K562 (cell line): ENCODE results near the gene POLR3K. TPM values are rescaled to one million over a fixed set of nuclear protein-coding genes. Genes with fewer than 3 reads are reported as not detected.

ENCODE experiments used
- ASH1L ChIP-seq: fragments of 450-650 bp; IDR thresholded peaks from 2 replicates; pipeline ENCODE4 v1.6.1; 2018; ENCODE audit warnings: borderline replicate concordance, mild to moderate bottlenecking, low read depth; ENCODE audit not compliant: partially characterized antibody
- CBFA2T3 ChIP-seq: fragments of 450-650 bp; IDR thresholded peaks from 2 replicates; pipeline ENCODE4 v1.6.1; 2017
- FIP1L1 ChIP-seq: fragments of 200-400 bp; formaldehyde crosslinking; IDR thresholded peaks from 2 replicates; pipeline ENCODE4 v1.6.1; 2018; ENCODE audit warnings: mild to moderate bottlenecking, low read depth, low read length; ENCODE audit not compliant: poor library complexity, severe bottlenecking
- GABPB1 ChIP-seq: sonication (generic); formaldehyde crosslinking; IDR thresholded peaks from 2 replicates; pipeline ENCODE4 v1.8.0; 2022; ENCODE audit warnings: mild to moderate bottlenecking, missing genetic modification reagents
- LCOR ChIP-seq: sonication (generic); formaldehyde crosslinking; IDR thresholded peaks from 2 replicates; pipeline ENCODE4 v1.8.0; 2022; ENCODE audit warnings: mild to moderate bottlenecking, missing genetic modification reagents
- RBBP5 ChIP-seq: fragments of 200-600 bp; sonication (generic); IDR thresholded peaks from 2 replicates; pipeline ENCODE4 v1.6.1; 2012; ENCODE audit warnings: borderline replicate concordance, mild to moderate bottlenecking, low read length, control low read depth, inconsistent platforms; ENCODE audit not compliant: insufficient read depth, poor library complexity, severe bottlenecking
- RBM14 ChIP-seq: fragments of 200-400 bp; formaldehyde crosslinking; IDR thresholded peaks from 2 replicates; pipeline ENCODE4 v1.6.1; 2018; ENCODE audit warnings: low read depth, mild to moderate bottlenecking, low read length, moderate library complexity, borderline replicate concordance; ENCODE audit not compliant: insufficient read depth
- SNRNP70 ChIP-seq: fragments of 200-400 bp; formaldehyde crosslinking; optimal IDR thresholded peaks from 2 replicates; pipeline ENCODE3; 2017; ENCODE audit warnings: low read depth, low read length
- ZBTB17 ChIP-seq: fragments of 450-650 bp; formaldehyde crosslinking; IDR thresholded peaks from 2 replicates; pipeline ENCODE4 v1.4.0; 2020; ENCODE audit warnings: mild to moderate bottlenecking
- ZNF384 ChIP-seq: IDR thresholded peaks from 2 replicates; pipeline ENCODE4 v1.6.1; 2012; ENCODE audit warnings: low read depth, low read length, improper control_type of control experiment
- ZZZ3 ChIP-seq: fragments of 450-650 bp; IDR thresholded peaks from 2 replicates; pipeline ENCODE4 v1.6.1; 2016; ENCODE audit warnings: antibody characterized with exemption, mild to moderate bottlenecking, moderate library complexity
- polyA plus RNA-seq, 8 experiments: library from polyadenylated mRNA; depleted of rRNA in 4 of 8; stranded (reverse) in 5 of 8; unstranded in 3 of 8; fragments of >200 nt; fragmentation: Nextera tagmentation in 2 of 8; fragmentation: Illumina TruSeq in 1 of 8; extraction: Ambion mirVana in 2 of 8; extraction: Trizol in 1 of 8; gene quantifications; 2 replicates each; pipeline versions ENCODE4 v1.2.1 to v1.2.3, GENCODE V29; 2011 to 2014; ENCODE audit warnings: inconsistent platforms in 1 of 8, missing spikeins in 1 of 8
- total RNA-seq, 7 experiments: library from RNA; depleted of rRNA in 6 of 7; stranded (reverse); fragments of >200 nt in 6 of 7; fragmentation: Illumina TruSeq in 2 of 7; extraction: Trizol in 2 of 7; gene quantifications; 2 replicates each; pipeline versions ENCODE4 v1.2.1 to v1.2.3, GENCODE V29; 2011 to 2021; ENCODE audit warnings: low replicate concordance in 1 of 7
- TF ChIP-seq, protein P1 (sequence below): fragments of 150-350 bp; conservative IDR thresholded peaks from 2 replicates; pipeline ENCODE4 v1.6.1; 2014; ENCODE audit warnings: low read length
- TF ChIP-seq, protein P2 (sequence below): fragments of 450-650 bp; IDR thresholded peaks from 2 replicates; pipeline ENCODE4 v1.6.1; 2017; ENCODE audit warnings: antibody characterized with exemption, mild to moderate bottlenecking
- TF ChIP-seq, protein P3 (sequence below): fragments of 450-650 bp; IDR thresholded peaks from 2 replicates; pipeline ENCODE4 v1.7.1; 2018; ENCODE audit warnings: mild to moderate bottlenecking, low read depth; ENCODE audit not compliant: partially characterized antibody
- TF ChIP-seq, protein P4 (sequence below): fragments of 250-450 bp; sonication (Bioruptor Pico); IDR thresholded peaks from 2 replicates; pipeline ENCODE4 v1.9.0; 2021; ENCODE audit warnings: mild to moderate bottlenecking, inconsistent platforms

Gene POLR3K
- total and polyA plus RNA-seq, 9 of the 15 experiments (the other 6 are each of a cell fraction or from before 2014, with no cell fraction given): 42.1 to 315 (median 86.7) TPM

DNA sequence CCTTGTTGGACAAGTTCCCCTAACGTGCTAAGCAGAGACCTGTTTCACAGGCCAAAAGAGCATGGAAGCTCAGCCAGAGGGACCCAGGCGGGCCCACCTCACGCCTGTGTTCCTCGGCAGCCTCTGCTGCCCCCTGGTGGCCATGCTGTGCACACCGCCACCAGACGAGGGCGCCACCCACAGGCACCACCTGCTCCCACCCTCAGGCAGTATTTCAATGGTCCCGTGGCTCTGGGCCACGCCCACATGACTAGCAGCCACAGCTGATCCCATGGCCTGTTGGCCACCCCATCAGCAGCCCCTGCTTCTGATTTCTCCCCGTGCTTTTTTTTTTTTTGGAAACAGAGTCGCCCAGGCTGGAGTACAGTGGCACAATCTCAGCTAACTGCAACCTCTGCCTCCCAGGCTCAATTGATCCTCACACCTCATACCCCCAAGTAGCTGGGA is 43.5 kb upstream of the POLR3K start (continued):
- TF ChIP-seq, protein P1, sequence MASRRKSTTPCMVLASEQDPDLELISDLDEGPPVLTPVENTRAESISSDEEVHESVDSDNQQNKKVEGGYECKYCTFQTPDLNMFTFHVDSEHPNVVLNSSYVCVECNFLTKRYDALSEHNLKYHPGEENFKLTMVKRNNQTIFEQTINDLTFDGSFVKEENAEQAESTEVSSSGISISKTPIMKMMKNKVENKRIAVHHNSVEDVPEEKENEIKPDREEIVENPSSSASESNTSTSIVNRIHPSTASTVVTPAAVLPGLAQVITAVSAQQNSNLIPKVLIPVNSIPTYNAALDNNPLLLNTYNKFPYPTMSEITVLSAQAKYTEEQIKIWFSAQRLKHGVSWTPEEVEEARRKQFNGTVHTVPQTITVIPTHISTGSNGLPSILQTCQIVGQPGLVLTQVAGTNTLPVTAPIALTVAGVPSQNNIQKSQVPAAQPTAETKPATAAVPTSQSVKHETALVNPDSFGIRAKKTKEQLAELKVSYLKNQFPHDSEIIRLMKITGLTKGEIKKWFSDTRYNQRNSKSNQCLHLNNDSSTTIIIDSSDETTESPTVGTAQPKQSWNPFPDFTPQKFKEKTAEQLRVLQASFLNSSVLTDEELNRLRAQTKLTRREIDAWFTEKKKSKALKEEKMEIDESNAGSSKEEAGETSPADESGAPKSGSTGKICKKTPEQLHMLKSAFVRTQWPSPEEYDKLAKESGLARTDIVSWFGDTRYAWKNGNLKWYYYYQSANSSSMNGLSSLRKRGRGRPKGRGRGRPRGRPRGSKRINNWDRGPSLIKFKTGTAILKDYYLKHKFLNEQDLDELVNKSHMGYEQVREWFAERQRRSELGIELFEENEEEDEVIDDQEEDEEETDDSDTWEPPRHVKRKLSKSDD: 0 out of 2 replicates have a peak, but pooled peaks have one; percentile 75
- peak; percentile 40 for TF ChIP-seq CBFA2T3
- no peak for TF ChIP-seq ASH1L
- TF ChIP-seq GABPB1 (CRISPR knock-in tag): peak; percentile 80
- TF ChIP-seq RBM14: no peak
- TF ChIP-seq, protein P2, sequence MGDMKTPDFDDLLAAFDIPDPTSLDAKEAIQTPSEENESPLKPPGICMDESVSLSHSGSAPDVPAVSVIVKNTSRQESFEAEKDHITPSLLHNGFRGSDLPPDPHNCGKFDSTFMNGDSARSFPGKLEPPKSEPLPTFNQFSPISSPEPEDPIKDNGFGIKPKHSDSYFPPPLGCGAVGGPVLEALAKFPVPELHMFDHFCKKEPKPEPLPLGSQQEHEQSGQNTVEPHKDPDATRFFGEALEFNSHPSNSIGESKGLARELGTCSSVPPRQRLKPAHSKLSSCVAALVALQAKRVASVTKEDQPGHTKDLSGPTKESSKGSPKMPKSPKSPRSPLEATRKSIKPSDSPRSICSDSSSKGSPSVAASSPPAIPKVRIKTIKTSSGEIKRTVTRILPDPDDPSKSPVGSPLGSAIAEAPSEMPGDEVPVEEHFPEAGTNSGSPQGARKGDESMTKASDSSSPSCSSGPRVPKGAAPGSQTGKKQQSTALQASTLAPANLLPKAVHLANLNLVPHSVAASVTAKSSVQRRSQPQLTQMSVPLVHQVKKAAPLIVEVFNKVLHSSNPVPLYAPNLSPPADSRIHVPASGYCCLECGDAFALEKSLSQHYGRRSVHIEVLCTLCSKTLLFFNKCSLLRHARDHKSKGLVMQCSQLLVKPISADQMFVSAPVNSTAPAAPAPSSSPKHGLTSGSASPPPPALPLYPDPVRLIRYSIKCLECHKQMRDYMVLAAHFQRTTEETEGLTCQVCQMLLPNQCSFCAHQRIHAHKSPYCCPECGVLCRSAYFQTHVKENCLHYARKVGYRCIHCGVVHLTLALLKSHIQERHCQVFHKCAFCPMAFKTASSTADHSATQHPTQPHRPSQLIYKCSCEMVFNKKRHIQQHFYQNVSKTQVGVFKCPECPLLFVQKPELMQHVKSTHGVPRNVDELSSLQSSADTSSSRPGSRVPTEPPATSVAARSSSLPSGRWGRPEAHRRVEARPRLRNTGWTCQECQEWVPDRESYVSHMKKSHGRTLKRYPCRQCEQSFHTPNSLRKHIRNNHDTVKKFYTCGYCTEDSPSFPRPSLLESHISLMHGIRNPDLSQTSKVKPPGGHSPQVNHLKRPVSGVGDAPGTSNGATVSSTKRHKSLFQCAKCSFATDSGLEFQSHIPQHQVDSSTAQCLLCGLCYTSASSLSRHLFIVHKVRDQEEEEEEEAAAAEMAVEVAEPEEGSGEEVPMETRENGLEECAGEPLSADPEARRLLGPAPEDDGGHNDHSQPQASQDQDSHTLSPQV: peak; percentile 92
- peak; percentile 74 for TF ChIP-seq ZNF384
- TF ChIP-seq, protein P3, sequence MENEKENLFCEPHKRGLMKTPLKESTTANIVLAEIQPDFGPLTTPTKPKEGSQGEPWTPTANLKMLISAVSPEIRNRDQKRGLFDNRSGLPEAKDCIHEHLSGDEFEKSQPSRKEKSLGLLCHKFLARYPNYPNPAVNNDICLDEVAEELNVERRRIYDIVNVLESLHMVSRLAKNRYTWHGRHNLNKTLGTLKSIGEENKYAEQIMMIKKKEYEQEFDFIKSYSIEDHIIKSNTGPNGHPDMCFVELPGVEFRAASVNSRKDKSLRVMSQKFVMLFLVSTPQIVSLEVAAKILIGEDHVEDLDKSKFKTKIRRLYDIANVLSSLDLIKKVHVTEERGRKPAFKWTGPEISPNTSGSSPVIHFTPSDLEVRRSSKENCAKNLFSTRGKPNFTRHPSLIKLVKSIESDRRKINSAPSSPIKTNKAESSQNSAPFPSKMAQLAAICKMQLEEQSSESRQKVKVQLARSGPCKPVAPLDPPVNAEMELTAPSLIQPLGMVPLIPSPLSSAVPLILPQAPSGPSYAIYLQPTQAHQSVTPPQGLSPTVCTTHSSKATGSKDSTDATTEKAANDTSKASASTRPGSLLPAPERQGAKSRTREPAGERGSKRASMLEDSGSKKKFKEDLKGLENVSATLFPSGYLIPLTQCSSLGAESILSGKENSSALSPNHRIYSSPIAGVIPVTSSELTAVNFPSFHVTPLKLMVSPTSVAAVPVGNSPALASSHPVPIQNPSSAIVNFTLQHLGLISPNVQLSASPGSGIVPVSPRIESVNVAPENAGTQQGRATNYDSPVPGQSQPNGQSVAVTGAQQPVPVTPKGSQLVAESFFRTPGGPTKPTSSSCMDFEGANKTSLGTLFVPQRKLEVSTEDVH: peak; percentile 33
- no peak for TF ChIP-seq ZZZ3
- peak; percentile 81; the same call in 1 of the 2 replicates for TF ChIP-seq LCOR
- peak; percentile 92 for TF ChIP-seq FIP1L1
- peak; percentile 63; the same call in 1 of the 2 replicates for TF ChIP-seq ZBTB17 (CRISPR knock-in tag)
- TF ChIP-seq, protein P4, sequence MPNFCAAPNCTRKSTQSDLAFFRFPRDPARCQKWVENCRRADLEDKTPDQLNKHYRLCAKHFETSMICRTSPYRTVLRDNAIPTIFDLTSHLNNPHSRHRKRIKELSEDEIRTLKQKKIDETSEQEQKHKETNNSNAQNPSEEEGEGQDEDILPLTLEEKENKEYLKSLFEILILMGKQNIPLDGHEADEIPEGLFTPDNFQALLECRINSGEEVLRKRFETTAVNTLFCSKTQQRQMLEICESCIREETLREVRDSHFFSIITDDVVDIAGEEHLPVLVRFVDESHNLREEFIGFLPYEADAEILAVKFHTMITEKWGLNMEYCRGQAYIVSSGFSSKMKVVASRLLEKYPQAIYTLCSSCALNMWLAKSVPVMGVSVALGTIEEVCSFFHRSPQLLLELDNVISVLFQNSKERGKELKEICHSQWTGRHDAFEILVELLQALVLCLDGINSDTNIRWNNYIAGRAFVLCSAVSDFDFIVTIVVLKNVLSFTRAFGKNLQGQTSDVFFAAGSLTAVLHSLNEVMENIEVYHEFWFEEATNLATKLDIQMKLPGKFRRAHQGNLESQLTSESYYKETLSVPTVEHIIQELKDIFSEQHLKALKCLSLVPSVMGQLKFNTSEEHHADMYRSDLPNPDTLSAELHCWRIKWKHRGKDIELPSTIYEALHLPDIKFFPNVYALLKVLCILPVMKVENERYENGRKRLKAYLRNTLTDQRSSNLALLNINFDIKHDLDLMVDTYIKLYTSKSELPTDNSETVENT (CRISPR knock-in tag): peak; percentile 68; the same call in 1 of the 2 replicates
- TF ChIP-seq SNRNP70: no peak
- TF ChIP-seq RBBP5: peak; percentile 43
